GM23248 (cell line): ENCODE results near the gene CRACR2A. TPM values are rescaled to one million over a fixed set of nuclear protein-coding genes. Genes with fewer than 3 reads are reported as not detected.
A peak's percentile ranks its signal among the peaks of the same experiment; 100 is the strongest.

Experiments used
- DNase-seq: peaks from one replicate; pipeline ENCODE4 v3.0.0-alpha.2; 2015
- H2AFZ ChIP-seq: fragments of 200-600 bp; sonication (generic); 2 replicates; pipeline ENCODE4 v1.6.1; 2016; ENCODE audit warnings: antibody characterized with exemption
- H3F3A ChIP-seq: fragments of 200-600 bp; sonication (generic); 2 replicates; pipeline ENCODE4 v1.6.1; 2016; ENCODE audit warnings: mild to moderate bottlenecking, antibody characterized with exemption, mixed run types; ENCODE audit not compliant: insufficient read depth
- H3K27ac ChIP-seq: fragments of 200-600 bp; sonication (generic); 2 replicates; pipeline ENCODE4 v1.5.1; 2016; ENCODE audit warnings: mild to moderate bottlenecking
- H3K27me3 ChIP-seq: fragments of 200-600 bp; sonication (generic); replicated peaks from 2 replicates; pipeline ENCODE4 v1.6.1; 2016; ENCODE audit warnings: mild to moderate bottlenecking; ENCODE audit not compliant: insufficient read depth
- H3K36me3 ChIP-seq: fragments of 200-600 bp; sonication (generic); 2 replicates; pipeline ENCODE4 v1.6.1; 2016; ENCODE audit warnings: low read depth, mild to moderate bottlenecking
- H3K4me1 ChIP-seq: fragments of 200-600 bp; sonication (generic); 2 replicates; pipeline ENCODE4 v1.6.1; 2016; ENCODE audit warnings: mild to moderate bottlenecking; ENCODE audit not compliant: insufficient read depth
- H3K4me2 ChIP-seq: fragments of 200-600 bp; sonication (generic); one replicate; pipeline ENCODE4 v1.6.1; 2016; ENCODE audit warnings: mild to moderate bottlenecking; ENCODE audit not compliant: unreplicated experiment
- H3K4me3 ChIP-seq: fragments of 200-600 bp; sonication (generic); 2 replicates; pipeline ENCODE4 v1.5.1; 2016; ENCODE audit warnings: mild to moderate bottlenecking
- H3K79me2 ChIP-seq: fragments of 200-600 bp; sonication (generic); 2 replicates; pipeline ENCODE4 v1.6.1; 2016; ENCODE audit warnings: mild to moderate bottlenecking; ENCODE audit not compliant: insufficient read depth
- H3K9ac ChIP-seq: fragments of 200-600 bp; sonication (generic); 2 replicates; pipeline ENCODE4 v1.6.1; 2016; ENCODE audit warnings: mild to moderate bottlenecking
- H3K9me2 ChIP-seq: fragments of 200-600 bp; sonication (generic); 2 replicates; pipeline ENCODE4 v1.6.1; 2016; ENCODE audit warnings: mixed run types, mild to moderate bottlenecking, moderate library complexity; ENCODE audit not compliant: insufficient read depth
- H3K9me3 ChIP-seq: fragments of 200-600 bp; sonication (generic); one replicate; pipeline ENCODE4 v1.6.1; 2017; ENCODE audit warnings: low read depth
- H4K20me1 ChIP-seq: fragments of 200-600 bp; sonication (generic); 2 replicates; pipeline ENCODE4 v1.6.0; 2016; ENCODE audit not compliant: insufficient read depth
- EZH2 ChIP-seq: fragments of 200-600 bp; sonication (generic); IDR thresholded peaks from 2 replicates; pipeline ENCODE4 v1.6.1; 2018; ENCODE audit warnings: antibody characterized with exemption, mild to moderate bottlenecking; ENCODE audit not compliant: insufficient read depth, poor library complexity, severe bottlenecking
- EZH2phosphoT487 ChIP-seq: fragments of 200-600 bp; sonication (generic); IDR thresholded peaks from 2 replicates; pipeline ENCODE4 v1.6.1; 2018; ENCODE audit warnings: antibody characterized with exemption, moderate library complexity, mild to moderate bottlenecking, low read depth; ENCODE audit not compliant: insufficient read depth
- WGBS, 2 experiments: methylation state at CpG; one replicate each; pipeline ENCODE4 v1.1.6; 2015 to 2017; ENCODE audit warnings: low lambda C conversion rate in 2 of 2, low coverage in 1 of 2; ENCODE audit errors: missing lambda C conversion rate in 2 of 2; 5-methylcytosine and 5-hydroxymethylcytosine counted together
- in situ Hi-C: fragments of 300-500 bp; cut with MboI; formaldehyde crosslinking; loops from 2 replicates; pipeline ENCODE4 v1.15.0; 2020
- polyA plus RNA-seq: library from polyadenylated mRNA; unstranded; fragments of >200 nt; fragmentation: Nextera tagmentation; extraction: Ambion mirVana; gene quantifications from 2 replicates; pipeline ENCODE4 v1.2.1, GENCODE V29; 2016
- total RNA-seq: library from RNA; depleted of rRNA; stranded (reverse); fragments of >200 nt; shearing (Covaris generic); gene quantifications from 2 replicates; pipeline ENCODE4 v1.2.3, GENCODE V29; 2014

CRACR2A gene
- total and polyA plus RNA-seq, 2 experiments from 2014 or later, result 1.9 to 2.5 TPM

- Histone ChIP-seq H3K9ac (no peak overlapping the region), H3K27ac (no peak overlapping the region), H3K4me2 (no peak overlapping the region), H3K4me1 (no peaks in the 10 kb centered on the region), H3K4me3 (no peak overlapping the region), H3F3A (no peaks in the 10 kb centered on the region), H3K9me3 (no peaks in the 10 kb centered on the region), H2AFZ (no peak overlapping the region), H3K9me2 (no peaks in the 10 kb centered on the region), H3K36me3 (no peaks in the 10 kb centered on the region), H3K27me3 (no peaks in the 10 kb centered on the region), H4K20me1 (no peaks in the 10 kb centered on the region), H3K79me2 (no peaks in the 10 kb centered on the region)
- in situ Hi-C loops, result no loop called here
- TF ChIP-seq EZH2 (no peak), EZH2phosphoT487 (no peak)
- DNase-seq, result no peak
- WGBS, 2 experiments, result 88 to 91% methylated on average over 5 of the region's 5 CpGs
Measured at GRCh38 chr12:3615862-3616261, 137.0 kb downstream of the CRACR2A start.

GRCh38 chr12:3614806-3615466 is 138.0 kb downstream of the CRACR2A start:
- H3K27ac ChIP-seq, result no peak overlapping the region
- in situ Hi-C loops, result no loop called here
- no peaks in the 10 kb centered on the region for H3F3A ChIP-seq
- TF ChIP-seq EZH2 (no peak), EZH2phosphoT487 (no peak)
- 61 to 70% methylated on average over 15 to 16 of the region's 16 CpGs for WGBS, 2 experiments
- H3K4me3 ChIP-seq, result no peak overlapping the region
- no peak overlapping the region for H2AFZ ChIP-seq
- no peaks in the 10 kb centered on the region for H4K20me1 ChIP-seq
- no peaks in the 10 kb centered on the region for H3K9me2 ChIP-seq
- no peaks in the 10 kb centered on the region for H3K9me3 ChIP-seq
- no peak overlapping the region for H3K9ac ChIP-seq
- H3K4me1 ChIP-seq, result no peaks in the 10 kb centered on the region
- no peak for DNase-seq
- no peaks in the 10 kb centered on the region for H3K27me3 ChIP-seq
- no peaks in the 10 kb centered on the region for H3K79me2 ChIP-seq
- no peaks in the 10 kb centered on the region for H3K36me3 ChIP-seq
- H3K4me2 ChIP-seq, result no peak overlapping the region

- no peak overlapping the region for H2AFZ ChIP-seq
- TF ChIP-seq EZH2phosphoT487, result no peak
- H3K9me3 ChIP-seq, result no peaks in the 10 kb centered on the region
- H3K27ac ChIP-seq, result no peak overlapping the region
- H3K9ac ChIP-seq, result no peak overlapping the region
- H3K4me2 ChIP-seq, result no peak overlapping the region
- in situ Hi-C loops, result no loop called here
- H3K4me1 ChIP-seq, result no peaks in the 10 kb centered on the region
- H3K9me2 ChIP-seq, result no peaks in the 10 kb centered on the region
- H3K36me3 ChIP-seq, result no peaks in the 10 kb centered on the region
- no peaks in the 10 kb centered on the region for H3K27me3 ChIP-seq
- H3K4me3 ChIP-seq, result no peak overlapping the region
- H3F3A ChIP-seq, result no peaks in the 10 kb centered on the region
- WGBS, 2 experiments, result 69 to 75% methylated on average over 13 of the region's 13 CpGs
- H4K20me1 ChIP-seq, result no peaks in the 10 kb centered on the region
- DNase-seq, result no peak
- H3K79me2 ChIP-seq, result no peaks in the 10 kb centered on the region
Measured at GRCh38 chr12:3613641-3614395, 139.1 kb downstream of the CRACR2A start.

GRCh38 chr12:3611860-3612703 is 140.8 kb downstream of the CRACR2A start:
- Histone ChIP-seq H3K79me2 (no peaks in the 10 kb centered on the region), H4K20me1 (no peaks in the 10 kb centered on the region), H3F3A (no peaks in the 10 kb centered on the region), H3K27ac (no peak overlapping the region), H3K27me3 (no peaks in the 10 kb centered on the region; the same call in 1 of the 2 replicates), H3K9me2 (no peaks in the 10 kb centered on the region), H3K9me3 (no peaks in the 10 kb centered on the region), H3K9ac (no peak overlapping the region), H3K4me1 (no peaks in the 10 kb centered on the region), H2AFZ (no peak overlapping the region), H3K4me2 (no peak overlapping the region), H3K36me3 (no peaks in the 10 kb centered on the region), H3K4me3 (no peak overlapping the region)
- TF ChIP-seq EZH2 (no peak), EZH2phosphoT487 (no peak)
- in situ Hi-C loops, result no loop called here
- WGBS, 2 experiments, result 43 to 52% methylated on average over 8 of the region's 8 CpGs
- peak; percentile 3 for DNase-seq
